Panc1 (cell line): ENCODE data around the gene IFNA4. TPM values are rescaled to one million over a fixed set of nuclear protein-coding genes. Genes with fewer than 3 reads are reported as not detected.

Experiments
- ATAC-seq: fragments of 200-7000 bp; cut with Tn5 transposase; 2 replicates; pipeline ENCODE4 v1.9.1; 2020; ENCODE audit warnings: mild to moderate bottlenecking, moderate library complexity
- BruUV-seq: library from RNA; stranded (reverse); fragments of 400-500 nt; replicated peaks from 2 replicates; lab custom pipeline; 2021; lab: Mats Ljungman, UMichigan
- CTCF ChIA-PET: fragments of 300-600 bp; sonication (Branson Sonifier 250); formaldehyde crosslinking; loops from one replicate; lab custom pipeline; 2022; ENCODE audit warnings: antibody characterized with exemption; lab: Charles Lee
- POLR2A ChIA-PET: fragments of 300-600 bp; sonication (Branson Sonifier 250); formaldehyde crosslinking; loops from one replicate; lab custom pipeline; 2022; ENCODE audit warnings: antibody characterized with exemption; lab: Charles Lee
- DNase-seq: peaks from one replicate; pipeline ENCODE4 v3.0.0-alpha.2; 2010; ENCODE audit warnings: low read depth, low spot score
- H3K27ac ChIP-seq: 2 replicates; pipeline ENCODE4 v1.5.1; 2011; ENCODE audit warnings: mild to moderate bottlenecking, low read length, inconsistent platforms
- H3K27me3 ChIP-seq: fragments of 200-500 bp; sonication (Bioruptor generic); 2 replicates; pipeline ENCODE4 v1.6.0; 2014; ENCODE audit warnings: low read length, inconsistent platforms; ENCODE audit not compliant: control insufficient read depth, insufficient read depth
- H3K36me3 ChIP-seq: fragments of 200-500 bp; sonication (Bioruptor generic); 2 replicates; pipeline ENCODE4 v1.5.1; 2014; ENCODE audit warnings: inconsistent platforms, mild to moderate bottlenecking, low read length, moderate library complexity; ENCODE audit not compliant: control insufficient read depth, insufficient read depth
- H3K4me1 ChIP-seq: 2 replicates; pipeline ENCODE4 v1.5.1; 2011; ENCODE audit warnings: inconsistent platforms, mild to moderate bottlenecking, low read length, moderate library complexity; ENCODE audit not compliant: control insufficient read depth, insufficient read depth
- H3K4me3 ChIP-seq, 2 experiments: 2 replicates each; pipeline ENCODE4 v1.5.1; 2011 to 2012; ENCODE audit warnings: low read depth in 2 of 2, low read length in 2 of 2, mild to moderate bottlenecking in 2 of 2, inconsistent platforms in 1 of 2, moderate library complexity in 1 of 2
- H3K9me3 ChIP-seq: fragments of 200-500 bp; sonication (Bioruptor generic); 2 replicates; pipeline ENCODE4 v1.5.1; 2014; ENCODE audit warnings: low read depth, mild to moderate bottlenecking, inconsistent platforms, low read length, moderate library complexity; ENCODE audit not compliant: control insufficient read depth, insufficient read depth
- POLR2AphosphoS5 ChIP-seq: IDR thresholded peaks from 2 replicates; pipeline ENCODE4 v1.6.1; 2012; ENCODE audit warnings: mild to moderate bottlenecking, low read depth, low read length, moderate library complexity
- SIN3A ChIP-seq: IDR thresholded peaks from 2 replicates; pipeline ENCODE4 v1.6.1; 2012; ENCODE audit warnings: low read depth, mild to moderate bottlenecking, low read length, moderate library complexity, borderline replicate concordance; ENCODE audit not compliant: insufficient read depth
- TCF7L2 ChIP-seq: IDR thresholded peaks from 2 replicates; pipeline ENCODE4 v1.6.1; 2011; ENCODE audit warnings: mild to moderate bottlenecking, low read depth, low read length, inconsistent platforms
- in situ Hi-C: cut with HindIII; loops from 2 replicates; pipeline ENCODE4 v1.10.0; 2016; ENCODE audit warnings: low sequenced_read_pairs, low pct_unique_long_range_greater_than_20kb
- intact Hi-C: fragments of 100-400 bp; cut with micrococcal nuclease; formaldehyde crosslinking; loops from one replicate; pipeline ENCODE4 v1.10.0; 2022; ENCODE audit not compliant: unreplicated experiment
- total RNA-seq: library from RNA; stranded (reverse); gene quantifications from one replicate; pipeline ENCODE4 v1.2.1, GENCODE V29; 2021; ENCODE audit not compliant: unreplicated experiment
- TF ChIP-seq, protein P1 (sequence below): fragments of 450-650 bp; IDR thresholded peaks from 2 replicates; pipeline ENCODE4 v1.5.1; 2017; ENCODE audit warnings: mild to moderate bottlenecking
- TF ChIP-seq, protein P2 (sequence below), 2 experiments: IDR thresholded peaks; 2 replicates each; pipeline ENCODE4 v1.6.1; 2011 to 2012; ENCODE audit warnings: low read depth in 2 of 2, control low read depth in 1 of 2, low read length in 1 of 2, mild to moderate bottlenecking in 1 of 2, moderate library complexity in 1 of 2; ENCODE audit not compliant: insufficient read depth in 1 of 2

The IFNA4 gene
- total RNA-seq, 1 experiment from 2014 or later = not detected

DNA sequence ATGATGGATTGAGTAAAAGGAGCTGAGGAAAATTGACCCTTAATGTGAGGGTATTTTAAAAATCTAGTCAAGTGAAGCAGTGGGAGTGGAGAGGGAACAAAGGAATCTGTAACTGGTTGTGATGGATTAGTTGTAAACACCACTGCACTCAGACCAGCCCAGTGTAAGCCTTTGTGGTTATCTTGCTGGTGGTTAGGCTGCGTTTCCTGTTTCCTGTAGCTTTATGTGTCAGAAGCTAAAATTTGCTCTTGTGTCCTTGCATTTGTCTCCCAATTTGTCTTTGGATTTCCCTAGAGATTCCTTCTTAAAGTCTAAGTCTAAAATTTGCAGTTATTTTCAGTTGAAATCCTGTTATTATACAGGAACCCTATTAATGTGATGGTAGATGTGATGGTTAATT lies 27.2 kb downstream of the IFNA4 start:
- ChIA-PET POLR2A (no interaction called here), CTCF (no interaction called here)
- no peak for ATAC-seq
- no peak for DNase-seq
- in situ Hi-C loops (no loop called here), intact Hi-C loops (no loop called here)
- BruUV-seq = no TSS peak
- TF ChIP-seq, protein P1, sequence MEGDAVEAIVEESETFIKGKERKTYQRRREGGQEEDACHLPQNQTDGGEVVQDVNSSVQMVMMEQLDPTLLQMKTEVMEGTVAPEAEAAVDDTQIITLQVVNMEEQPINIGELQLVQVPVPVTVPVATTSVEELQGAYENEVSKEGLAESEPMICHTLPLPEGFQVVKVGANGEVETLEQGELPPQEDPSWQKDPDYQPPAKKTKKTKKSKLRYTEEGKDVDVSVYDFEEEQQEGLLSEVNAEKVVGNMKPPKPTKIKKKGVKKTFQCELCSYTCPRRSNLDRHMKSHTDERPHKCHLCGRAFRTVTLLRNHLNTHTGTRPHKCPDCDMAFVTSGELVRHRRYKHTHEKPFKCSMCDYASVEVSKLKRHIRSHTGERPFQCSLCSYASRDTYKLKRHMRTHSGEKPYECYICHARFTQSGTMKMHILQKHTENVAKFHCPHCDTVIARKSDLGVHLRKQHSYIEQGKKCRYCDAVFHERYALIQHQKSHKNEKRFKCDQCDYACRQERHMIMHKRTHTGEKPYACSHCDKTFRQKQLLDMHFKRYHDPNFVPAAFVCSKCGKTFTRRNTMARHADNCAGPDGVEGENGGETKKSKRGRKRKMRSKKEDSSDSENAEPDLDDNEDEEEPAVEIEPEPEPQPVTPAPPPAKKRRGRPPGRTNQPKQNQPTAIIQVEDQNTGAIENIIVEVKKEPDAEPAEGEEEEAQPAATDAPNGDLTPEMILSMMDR = no peak
- TF ChIP-seq SIN3A (no peak), POLR2AphosphoS5 (no peak), TCF7L2 (no peak)
- TF ChIP-seq, protein P2, sequence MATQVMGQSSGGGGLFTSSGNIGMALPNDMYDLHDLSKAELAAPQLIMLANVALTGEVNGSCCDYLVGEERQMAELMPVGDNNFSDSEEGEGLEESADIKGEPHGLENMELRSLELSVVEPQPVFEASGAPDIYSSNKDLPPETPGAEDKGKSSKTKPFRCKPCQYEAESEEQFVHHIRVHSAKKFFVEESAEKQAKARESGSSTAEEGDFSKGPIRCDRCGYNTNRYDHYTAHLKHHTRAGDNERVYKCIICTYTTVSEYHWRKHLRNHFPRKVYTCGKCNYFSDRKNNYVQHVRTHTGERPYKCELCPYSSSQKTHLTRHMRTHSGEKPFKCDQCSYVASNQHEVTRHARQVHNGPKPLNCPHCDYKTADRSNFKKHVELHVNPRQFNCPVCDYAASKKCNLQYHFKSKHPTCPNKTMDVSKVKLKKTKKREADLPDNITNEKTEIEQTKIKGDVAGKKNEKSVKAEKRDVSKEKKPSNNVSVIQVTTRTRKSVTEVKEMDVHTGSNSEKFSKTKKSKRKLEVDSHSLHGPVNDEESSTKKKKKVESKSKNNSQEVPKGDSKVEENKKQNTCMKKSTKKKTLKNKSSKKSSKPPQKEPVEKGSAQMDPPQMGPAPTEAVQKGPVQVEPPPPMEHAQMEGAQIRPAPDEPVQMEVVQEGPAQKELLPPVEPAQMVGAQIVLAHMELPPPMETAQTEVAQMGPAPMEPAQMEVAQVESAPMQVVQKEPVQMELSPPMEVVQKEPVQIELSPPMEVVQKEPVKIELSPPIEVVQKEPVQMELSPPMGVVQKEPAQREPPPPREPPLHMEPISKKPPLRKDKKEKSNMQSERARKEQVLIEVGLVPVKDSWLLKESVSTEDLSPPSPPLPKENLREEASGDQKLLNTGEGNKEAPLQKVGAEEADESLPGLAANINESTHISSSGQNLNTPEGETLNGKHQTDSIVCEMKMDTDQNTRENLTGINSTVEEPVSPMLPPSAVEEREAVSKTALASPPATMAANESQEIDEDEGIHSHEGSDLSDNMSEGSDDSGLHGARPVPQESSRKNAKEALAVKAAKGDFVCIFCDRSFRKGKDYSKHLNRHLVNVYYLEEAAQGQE (IDR thresholded peaks at IDR 0.05; ENCODE audit: insufficient read depth in 1 of 2, low read depth in 2 of 2, low read length in 1 of 2) = no peak
- no peaks in the 10 kb centered on the region for H3K27me3 ChIP-seq
- no peaks in the 10 kb centered on the region for H3K4me1 ChIP-seq
- H3K9me3 ChIP-seq = no peaks in the 10 kb centered on the region
- H3K4me3 ChIP-seq = no peak overlapping the region
- no peaks in the 10 kb centered on the region for H3K36me3 ChIP-seq
- H3K27ac ChIP-seq = no peak overlapping the region

DNA sequence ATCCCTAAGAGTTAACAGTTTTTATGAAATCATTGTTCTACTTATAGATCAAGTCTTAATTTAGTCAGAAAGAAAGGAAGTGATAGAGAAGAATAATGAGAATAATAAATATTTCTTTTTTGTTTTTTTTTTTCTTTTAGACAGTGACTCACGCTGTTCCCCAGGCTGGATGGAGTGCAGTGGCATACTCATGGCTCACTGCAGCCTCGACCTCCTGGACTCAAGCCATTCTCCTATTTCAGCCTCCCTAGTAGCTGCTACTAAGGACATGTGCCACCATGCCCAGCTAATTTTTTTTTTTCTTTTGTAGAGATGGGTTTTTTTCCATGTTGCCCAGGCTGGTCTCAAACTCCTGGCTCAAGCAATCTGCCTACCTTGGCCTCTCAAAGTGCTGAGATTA lies 31.9 kb downstream of the IFNA4 start:
- CTCF ChIA-PET = no interaction called here
- Histone ChIP-seq H3K4me1 (no peaks in the 10 kb centered on the region), H3K4me3 (no peak overlapping the region), H3K27me3 (no peaks in the 10 kb centered on the region), H3K9me3 (no peaks in the 10 kb centered on the region), H3K27ac (no peak overlapping the region), H3K36me3 (no peaks in the 10 kb centered on the region)
- no TSS peak for BruUV-seq
- intact Hi-C loops (no loop called here), in situ Hi-C loops (no loop called here)
- TF ChIP-seq, protein P2 (IDR thresholded peaks at IDR 0.05; ENCODE audit: insufficient read depth in 1 of 2, low read depth in 2 of 2, low read length in 1 of 2) = no peak
- no peak for TF ChIP-seq POLR2AphosphoS5
- no peak for TF ChIP-seq SIN3A
- TF ChIP-seq TCF7L2 = no peak
- TF ChIP-seq, protein P1 = no peak
- POLR2A ChIA-PET = no interaction called here
- DNase-seq (no peak), ATAC-seq (no peak)
